ENCODE measurements around the gene PRPF31. TPM values are rescaled to one million over a fixed set of nuclear protein-coding genes. Genes with fewer than 3 reads are reported as not detected.

The PRPF31 gene
- total and polyA plus RNA-seq, 4 donors, result 34.1 to 54.1 (median 51.7) TPM

DNA sequence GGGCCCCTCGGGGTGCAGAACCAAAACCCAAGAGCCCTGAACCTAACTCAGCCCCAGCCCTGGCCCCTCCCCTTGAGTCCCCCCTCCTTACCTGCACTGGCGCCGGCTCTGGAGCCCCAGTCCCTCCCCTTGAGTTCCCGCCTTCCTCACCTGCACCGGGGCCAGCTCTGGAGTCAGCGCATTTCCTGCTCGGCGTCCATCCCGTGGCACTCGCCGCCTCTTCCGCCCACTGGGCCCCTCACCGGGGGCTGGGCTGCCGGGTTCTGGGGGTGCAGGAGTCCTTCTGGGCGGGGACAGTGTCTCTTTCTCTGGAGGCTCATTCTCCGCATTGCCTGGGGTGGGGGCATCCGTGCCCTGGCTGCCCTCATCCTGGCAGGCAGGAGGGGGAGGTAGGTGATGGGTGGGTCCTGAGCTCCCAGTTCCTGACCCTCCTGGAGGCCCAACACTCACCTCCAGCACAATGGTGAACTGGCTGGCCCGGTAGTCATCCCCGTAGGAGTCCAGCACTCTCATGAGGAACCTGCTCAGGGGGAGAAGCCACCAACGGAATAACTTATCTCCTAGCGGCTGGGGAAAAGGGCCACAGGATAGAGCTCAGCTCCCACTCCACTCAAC lies 7.6 kb upstream of the PRPF31 start:
- Histone ChIP-seq H3K27me3 (ENCODE audit: control insufficient read depth in 3 of 3, insufficient read depth in 3 of 3, low read length in 2 of 3) (no peaks in the 10 kb centered on the region), H3K9me3 (ENCODE audit: control insufficient read depth in 4 of 4, insufficient read depth in 3 of 4, low read length in 3 of 4) (no peaks in the 10 kb centered on the region), H3K36me3 (ENCODE audit: control insufficient read depth in 4 of 4, insufficient read depth in 4 of 4, low read length in 4 of 4) (peaks cover 8 to 49% (median 14%) of the 10 kb centered on the region in 4 donors), H3K4me3 (no peak overlapping the region), H3K9ac (ENCODE audit: insufficient read depth in 1 of 2, low read length in 2 of 2) (no peak overlapping the region), H3K27ac (ENCODE audit: low read depth in 1 of 2, low read length in 1 of 2) (no peak overlapping the region), H3K4me1 (ENCODE audit: control insufficient read depth in 5 of 5, insufficient read depth in 5 of 5, low read length in 5 of 5) (peaks cover 0 to 6% (median 0%) of the 10 kb centered on the region in 5 donors)
- no peak for ATAC-seq (ENCODE audit: insufficient read depth, low FRiP score)
- DNase-seq, result no peak
- TF ChIP-seq, protein P1, sequence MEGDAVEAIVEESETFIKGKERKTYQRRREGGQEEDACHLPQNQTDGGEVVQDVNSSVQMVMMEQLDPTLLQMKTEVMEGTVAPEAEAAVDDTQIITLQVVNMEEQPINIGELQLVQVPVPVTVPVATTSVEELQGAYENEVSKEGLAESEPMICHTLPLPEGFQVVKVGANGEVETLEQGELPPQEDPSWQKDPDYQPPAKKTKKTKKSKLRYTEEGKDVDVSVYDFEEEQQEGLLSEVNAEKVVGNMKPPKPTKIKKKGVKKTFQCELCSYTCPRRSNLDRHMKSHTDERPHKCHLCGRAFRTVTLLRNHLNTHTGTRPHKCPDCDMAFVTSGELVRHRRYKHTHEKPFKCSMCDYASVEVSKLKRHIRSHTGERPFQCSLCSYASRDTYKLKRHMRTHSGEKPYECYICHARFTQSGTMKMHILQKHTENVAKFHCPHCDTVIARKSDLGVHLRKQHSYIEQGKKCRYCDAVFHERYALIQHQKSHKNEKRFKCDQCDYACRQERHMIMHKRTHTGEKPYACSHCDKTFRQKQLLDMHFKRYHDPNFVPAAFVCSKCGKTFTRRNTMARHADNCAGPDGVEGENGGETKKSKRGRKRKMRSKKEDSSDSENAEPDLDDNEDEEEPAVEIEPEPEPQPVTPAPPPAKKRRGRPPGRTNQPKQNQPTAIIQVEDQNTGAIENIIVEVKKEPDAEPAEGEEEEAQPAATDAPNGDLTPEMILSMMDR (IDR thresholded peaks at IDR 0.05; ENCODE audit: control extremely low read depth, extremely low read depth), result no peak
- 85 to 87% methylated on average over 21 of the region's 21 CpGs for WGBS, 2 donors

DNA sequence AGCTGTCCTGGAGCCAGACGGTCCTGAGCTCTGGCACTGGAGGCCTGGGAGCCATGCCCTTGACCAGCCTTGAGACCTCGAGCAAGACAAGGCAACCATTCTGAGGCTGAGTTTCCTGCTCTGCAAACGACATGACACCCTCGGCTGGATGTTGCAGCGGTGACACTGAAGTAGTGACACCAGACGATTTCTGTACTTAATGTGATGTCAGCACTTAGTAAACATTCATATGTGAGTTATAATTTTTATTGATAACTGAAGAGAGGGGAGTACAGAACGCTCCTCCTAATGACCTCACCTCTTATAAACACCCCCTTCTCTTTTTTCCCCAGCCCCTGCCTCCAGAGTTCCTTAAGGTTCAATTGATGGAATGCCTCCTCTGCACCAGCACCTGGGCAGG lies 7.1 kb upstream of the PRPF31 start:
- H3K4me3 ChIP-seq, result no peak overlapping the region
- no peaks in the 10 kb centered on the region for H3K9me3 ChIP-seq (ENCODE audit: control insufficient read depth in 4 of 4, insufficient read depth in 3 of 4, low read length in 3 of 4)
- no peaks in the 10 kb centered on the region for H3K27me3 ChIP-seq (ENCODE audit: control insufficient read depth in 3 of 3, insufficient read depth in 3 of 3, low read length in 2 of 3)
- ATAC-seq (ENCODE audit: insufficient read depth, low FRiP score), result no peak
- 82 to 84% methylated on average over 7 of the region's 7 CpGs for WGBS, 2 donors
- TF ChIP-seq, protein P1 (IDR thresholded peaks at IDR 0.05; ENCODE audit: control extremely low read depth, extremely low read depth), result no peak
- no peak for DNase-seq
- H3K27ac ChIP-seq (ENCODE audit: low read depth in 1 of 2, low read length in 1 of 2), result no peak overlapping the region
- no peak overlapping the region for H3K9ac ChIP-seq (ENCODE audit: insufficient read depth in 1 of 2, low read length in 2 of 2)
- H3K4me1 ChIP-seq (ENCODE audit: control insufficient read depth in 5 of 5, insufficient read depth in 5 of 5, low read length in 5 of 5), result peaks cover 0 to 2% (median 0%) of the 10 kb centered on the region in 5 donors
- H3K36me3 ChIP-seq (ENCODE audit: control insufficient read depth in 4 of 4, insufficient read depth in 4 of 4, low read length in 4 of 4), result peaks cover 8 to 49% (median 14%) of the 10 kb centered on the region in 4 donors

DNA sequence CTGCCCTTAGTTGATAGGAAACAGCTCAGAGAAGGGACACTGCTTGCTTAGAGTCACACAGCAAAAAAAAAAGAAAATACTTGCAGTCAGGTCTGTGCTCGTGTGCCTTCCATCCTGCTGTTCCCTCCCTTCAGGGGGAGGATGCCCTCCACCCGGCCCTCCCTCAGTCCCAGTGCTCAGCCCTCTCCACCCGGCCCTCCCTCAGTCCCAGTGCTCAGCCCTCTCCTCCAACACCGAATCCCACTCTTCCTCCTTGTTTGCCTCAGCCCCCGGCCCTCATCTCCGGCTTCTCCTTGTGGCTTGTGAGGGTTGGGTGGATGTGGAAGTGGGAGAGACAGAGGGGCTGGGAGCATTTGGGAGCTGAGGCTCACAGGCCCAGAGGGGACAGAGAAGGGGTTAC lies 5.9 kb upstream of the PRPF31 start:
- H3K4me3 ChIP-seq, result no peak overlapping the region
- no peak overlapping the region for H3K27ac ChIP-seq (ENCODE audit: low read depth in 1 of 2, low read length in 1 of 2)
- no peaks in the 10 kb centered on the region for H3K27me3 ChIP-seq (ENCODE audit: control insufficient read depth in 3 of 3, insufficient read depth in 3 of 3, low read length in 2 of 3)
- no peaks in the 10 kb centered on the region for H3K9me3 ChIP-seq (ENCODE audit: control insufficient read depth in 4 of 4, insufficient read depth in 3 of 4, low read length in 3 of 4)
- TF ChIP-seq, protein P1 (IDR thresholded peaks at IDR 0.05; ENCODE audit: control extremely low read depth, extremely low read depth), result no peak
- no peak for DNase-seq
- WGBS, 2 donors, result 81 to 86% methylated on average over 6 of the region's 6 CpGs
- peaks cover 8 to 49% (median 14%) of the 10 kb centered on the region in 4 donors for H3K36me3 ChIP-seq (ENCODE audit: control insufficient read depth in 4 of 4, insufficient read depth in 4 of 4, low read length in 4 of 4)
- ATAC-seq (ENCODE audit: insufficient read depth, low FRiP score), result no peak
- H3K4me1 ChIP-seq (ENCODE audit: control insufficient read depth in 5 of 5, insufficient read depth in 5 of 5, low read length in 5 of 5), result peaks cover 0 to 7% (median 0%) of the 10 kb centered on the region in 5 donors
- no peak overlapping the region for H3K9ac ChIP-seq (ENCODE audit: insufficient read depth in 1 of 2, low read length in 2 of 2)
